GM18873 (cell line): ENCODE measurements around the gene PRPF38A.

Source experiments
- ATAC-seq: cut with Tn5 transposase; IDR thresholded peaks from one replicate; pipeline ENCODE4 v1.9.1; 2021; ENCODE audit warnings: mild to moderate bottlenecking, moderate library complexity, moderate number of reproducible peaks; ENCODE audit not compliant: unreplicated experiment, low FRiP score

Gene PRPF38A

DNA sequence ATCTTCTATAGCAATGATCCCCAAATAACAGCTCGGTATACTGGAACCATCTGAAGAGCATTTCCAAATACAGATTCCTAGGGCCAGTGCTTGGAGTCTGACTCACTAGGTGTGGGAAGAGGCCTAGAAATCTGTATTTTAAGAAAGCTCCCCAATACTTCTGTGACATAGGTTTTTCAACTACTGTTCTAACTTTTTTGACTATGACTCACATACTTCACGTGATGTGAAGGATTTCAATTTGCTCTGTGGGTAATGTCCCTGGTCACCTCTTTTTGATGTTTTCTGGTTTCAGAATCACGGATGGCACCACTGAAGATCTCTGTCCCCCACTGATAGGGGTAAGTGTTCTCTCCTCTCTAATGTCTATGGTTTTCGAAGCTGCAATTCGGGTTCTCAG, 11.2 kb upstream of the PRPF38A start:
- no peak for ATAC-seq

DNA sequence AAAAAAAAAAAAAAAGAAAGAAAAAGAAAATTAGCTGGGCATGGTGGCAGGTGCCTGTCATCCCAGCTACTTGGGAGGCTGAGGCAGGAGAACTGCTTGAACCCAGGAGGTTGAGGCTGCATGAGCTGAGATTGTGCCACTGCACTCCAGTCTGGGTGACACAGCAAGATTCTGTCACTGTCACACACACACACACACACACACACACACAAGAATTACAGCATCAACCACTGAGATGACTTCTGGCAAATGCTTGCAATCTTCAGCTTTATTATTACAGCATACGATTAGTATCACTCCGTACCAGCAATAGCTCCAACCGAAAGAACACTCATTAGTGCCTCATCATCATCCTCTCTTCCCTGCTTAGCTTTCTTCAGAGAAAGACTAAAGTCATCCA, 4.8 kb upstream of the PRPF38A start:
- no peak for ATAC-seq

DNA sequence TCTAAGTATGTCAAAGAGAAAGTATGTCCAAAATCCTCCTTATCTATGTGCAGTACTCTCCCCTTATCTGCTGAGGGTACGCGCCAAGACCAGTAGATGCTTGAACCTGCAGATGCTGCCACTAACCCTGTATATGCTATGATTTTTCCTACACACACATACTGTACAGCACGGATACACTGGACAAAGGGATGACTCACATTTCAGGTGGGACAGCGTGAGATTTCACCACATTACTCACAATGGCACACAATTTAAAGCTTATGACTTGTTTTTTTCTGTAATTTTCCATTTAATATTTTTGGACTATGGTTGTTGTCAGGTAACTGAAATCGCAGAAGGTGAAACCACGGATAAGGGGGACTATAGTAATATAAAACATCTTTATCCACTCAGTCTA, 4.3 kb upstream of the PRPF38A start:
- no peak for ATAC-seq

DNA sequence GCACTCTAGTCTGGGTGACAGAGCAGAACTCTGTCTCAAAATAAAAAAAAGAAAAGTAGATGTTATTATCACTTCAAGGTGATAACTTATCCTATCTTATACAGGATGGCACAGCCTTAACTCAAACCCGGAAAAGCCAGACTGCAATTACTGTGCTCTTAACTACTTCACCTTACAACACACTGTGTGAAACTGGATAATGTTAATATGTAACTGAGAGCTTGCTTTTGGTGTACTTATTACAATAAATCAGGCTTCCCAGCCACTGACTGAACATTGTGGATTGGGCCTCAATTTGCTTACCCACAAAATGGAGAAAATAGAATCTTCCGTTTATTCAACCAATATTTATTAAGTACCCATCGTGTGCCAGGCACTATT, 1.6 kb upstream of the PRPF38A start:
- no peak for ATAC-seq

DNA sequence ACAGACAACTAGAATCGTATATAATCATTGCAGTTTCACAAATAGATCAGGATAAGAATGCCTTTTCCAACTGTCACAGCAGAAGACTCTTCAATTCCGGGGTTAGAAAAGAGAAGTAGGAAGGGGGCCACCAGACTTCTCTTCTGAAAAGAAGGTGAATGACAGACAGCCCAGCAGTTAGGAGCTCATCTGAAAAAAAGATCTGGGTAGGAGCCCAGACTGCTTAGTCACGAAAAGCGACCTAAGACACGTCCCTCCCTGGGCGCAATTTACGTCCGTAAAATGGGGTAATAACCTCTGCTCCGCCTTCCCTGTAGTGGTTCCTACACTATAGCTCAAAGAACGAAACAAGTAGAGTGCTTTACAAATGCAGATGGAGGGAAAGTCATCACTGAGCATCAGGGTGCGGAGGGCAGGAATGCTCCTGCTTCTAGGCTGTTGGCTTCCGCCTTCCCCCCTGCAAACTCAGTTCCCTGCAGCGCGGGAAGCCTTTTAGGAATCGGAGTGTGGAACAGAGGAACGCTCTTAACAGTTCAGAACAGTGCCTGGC, 761 bp upstream of the PRPF38A start:
- peak; percentile 39 for ATAC-seq

DNA sequence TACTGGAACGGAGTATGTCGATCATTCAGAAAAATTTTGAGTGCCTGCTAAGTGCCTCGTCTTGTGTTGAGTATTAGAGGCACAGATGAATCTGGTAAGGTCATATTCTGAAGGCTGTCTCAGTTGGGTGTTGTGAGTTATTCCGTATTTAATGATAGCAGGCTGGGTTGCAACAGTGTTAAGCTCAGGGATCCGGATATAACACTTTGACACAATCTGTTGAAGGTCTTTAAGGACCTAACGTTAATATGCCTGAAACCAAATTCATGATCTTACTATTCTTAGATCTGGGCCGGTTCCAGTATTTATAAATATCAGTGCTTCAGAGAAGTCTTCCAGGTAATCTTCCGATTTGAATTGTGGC, 555 bp downstream of the PRPF38A start:
- ATAC-seq: no peak

DNA sequence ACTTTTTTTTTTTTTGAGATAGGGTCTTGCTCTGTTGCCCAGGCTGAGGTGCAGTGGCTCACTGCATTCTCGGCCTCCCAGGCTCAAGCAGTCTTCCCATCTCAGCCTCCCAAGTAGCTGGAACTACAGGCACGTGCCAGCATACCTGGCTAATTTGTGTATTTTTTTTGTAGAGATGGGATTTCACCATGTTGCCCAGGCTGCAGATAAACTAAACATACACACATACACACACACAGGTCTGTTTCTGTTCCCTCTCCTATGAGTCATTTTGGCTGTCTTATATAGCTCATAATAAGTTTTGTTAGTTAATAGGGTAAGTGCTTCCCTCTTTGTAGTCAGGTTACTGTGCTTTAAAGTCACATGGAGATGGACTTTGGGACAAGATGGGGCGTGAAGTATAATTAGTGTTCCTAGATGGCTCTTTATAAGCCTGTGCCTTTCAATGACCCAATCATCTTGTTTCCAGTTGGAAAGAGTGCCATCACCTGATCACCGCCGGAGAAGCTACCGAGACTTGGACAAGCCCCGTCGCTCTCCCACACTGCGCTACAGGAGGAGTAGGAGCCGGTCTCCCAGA, 9.1 kb downstream of the PRPF38A start:
- ATAC-seq: no peak

DNA sequence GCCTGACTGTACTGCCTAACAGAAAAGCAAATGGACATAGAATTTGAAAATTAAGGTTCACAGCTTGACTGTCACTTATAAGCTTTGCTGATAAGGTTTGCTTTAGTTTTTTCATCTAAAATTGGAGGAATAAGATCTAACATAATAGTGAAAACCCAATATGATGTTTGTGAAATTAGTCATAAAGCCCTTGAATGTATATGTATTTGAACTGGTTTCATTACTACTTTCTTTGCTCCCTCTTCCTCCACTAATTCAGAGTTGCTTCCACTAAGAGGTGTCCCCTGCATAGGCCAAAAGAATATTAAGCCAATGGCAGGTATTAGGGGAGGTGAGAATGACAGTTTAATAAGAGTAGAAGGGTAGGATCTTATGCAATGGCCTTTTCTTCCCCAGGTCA, 10.5 kb downstream of the PRPF38A start:
- no peak for ATAC-seq

DNA sequence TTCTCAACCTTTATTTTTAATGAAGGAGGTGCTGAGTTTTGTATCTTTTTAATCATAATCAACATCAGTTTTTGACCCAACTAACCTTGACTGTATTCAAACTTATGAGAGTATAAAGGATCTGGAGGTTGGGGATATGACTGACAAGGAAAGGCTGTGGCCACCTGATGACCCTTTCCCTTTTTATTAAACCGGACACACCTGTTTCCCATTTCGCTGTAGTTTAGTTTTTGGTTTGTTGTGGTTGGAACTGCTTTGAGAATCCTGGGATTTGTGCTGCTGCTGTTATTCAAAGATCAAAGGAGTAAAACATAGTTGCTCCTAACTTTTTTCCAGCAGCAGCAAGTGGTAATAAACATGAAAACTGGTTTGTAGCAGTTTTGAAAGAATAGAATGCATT, 12.4 kb downstream of the PRPF38A start:
- no peak for ATAC-seq

DNA sequence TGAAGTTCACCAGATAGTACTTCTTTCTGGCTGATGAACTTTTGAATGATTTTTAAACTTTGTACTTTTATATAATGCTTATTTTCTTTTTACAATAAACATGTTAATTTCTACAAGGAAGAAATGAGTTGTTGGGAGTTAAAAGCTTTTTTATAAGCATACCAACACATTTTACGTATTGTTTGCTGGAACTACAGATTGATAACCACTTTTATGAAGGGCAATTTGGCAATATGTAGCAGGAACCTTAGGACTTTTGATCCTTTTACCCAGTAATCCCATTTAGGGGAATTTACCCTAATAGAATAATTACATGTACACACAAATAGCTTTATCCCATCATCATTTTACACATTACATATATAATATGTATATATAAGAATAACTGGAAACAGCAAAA, 16.3 kb downstream of the PRPF38A start:
- no peak for ATAC-seq

DNA sequence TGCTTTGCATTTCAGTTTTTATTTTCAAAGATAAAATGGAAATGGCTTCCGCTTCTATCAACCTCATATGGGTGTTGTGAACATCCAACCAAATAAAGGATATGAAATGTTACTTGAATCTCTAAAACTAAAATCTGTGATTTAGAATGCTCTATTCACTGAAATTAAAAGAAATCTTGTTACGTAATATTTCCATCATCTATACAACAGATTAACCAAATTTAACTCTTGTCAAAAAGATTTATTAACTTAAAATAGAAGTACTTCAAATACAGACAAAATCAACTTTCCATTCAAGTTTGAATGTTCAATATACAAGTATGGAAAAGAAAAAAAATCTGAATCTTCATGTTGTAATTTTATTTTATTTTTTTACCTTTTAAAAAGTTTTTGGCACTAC, 18.7 kb downstream of the PRPF38A start:
- ATAC-seq: no peak

DNA sequence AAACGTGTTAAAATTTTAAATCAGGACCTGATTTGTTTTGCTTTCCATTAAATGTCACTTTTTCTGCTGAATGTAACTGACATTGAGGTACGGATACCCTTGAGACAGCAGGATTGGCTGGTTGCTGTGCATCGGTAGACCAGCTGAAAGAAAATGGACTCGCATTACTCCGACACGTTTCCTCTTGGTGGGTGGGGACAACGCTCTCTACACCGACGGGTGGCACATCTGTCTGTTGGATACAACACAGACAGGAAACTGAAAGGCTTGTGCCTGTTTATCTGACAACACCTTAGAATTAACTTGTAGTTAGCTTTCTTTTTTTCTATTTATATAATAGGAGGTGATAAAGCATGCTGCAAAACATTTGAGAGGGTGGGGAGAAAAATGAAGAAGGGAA, 19.4 kb downstream of the PRPF38A start:
- ATAC-seq: no peak

DNA sequence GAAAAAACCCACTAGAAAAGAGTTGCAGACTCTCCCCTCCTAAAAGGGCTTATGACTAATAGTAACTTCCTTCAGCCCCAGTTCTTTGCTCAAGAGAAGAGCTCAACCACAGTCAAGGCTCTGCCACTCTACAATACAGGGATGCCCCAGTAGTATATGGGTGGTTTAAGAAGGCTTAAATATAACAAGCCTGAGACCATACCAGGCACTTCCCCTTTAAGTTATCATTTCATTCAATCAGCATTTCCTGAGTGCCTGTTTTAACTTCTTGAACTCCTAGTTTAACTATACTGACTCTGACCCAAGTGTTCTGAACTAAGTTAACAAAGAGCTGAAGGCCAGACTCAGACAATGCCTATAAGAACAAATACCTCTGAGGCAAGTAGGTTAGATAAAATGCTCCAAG, 19.8 kb downstream of the PRPF38A start:
- ATAC-seq: no peak

DNA sequence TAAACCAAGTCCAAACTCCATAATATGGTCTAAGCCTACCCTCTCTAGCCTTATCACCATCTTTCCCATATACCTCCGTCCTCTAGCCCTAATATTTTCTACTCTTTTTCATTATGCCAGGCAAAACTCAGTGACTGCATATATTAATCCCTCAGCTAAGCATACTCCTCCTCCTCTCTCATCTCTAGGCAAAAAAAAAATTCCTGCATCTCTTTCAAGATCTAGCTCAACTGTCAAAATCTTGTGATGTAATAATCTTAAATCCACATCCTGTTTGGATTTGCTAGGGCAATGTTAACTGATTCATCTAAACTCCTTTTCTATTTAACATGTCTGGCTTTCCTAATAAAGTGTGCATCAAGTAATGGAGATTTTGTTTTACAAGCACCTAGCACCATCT, 20.4 kb downstream of the PRPF38A start:
- ATAC-seq: no peak

DNA sequence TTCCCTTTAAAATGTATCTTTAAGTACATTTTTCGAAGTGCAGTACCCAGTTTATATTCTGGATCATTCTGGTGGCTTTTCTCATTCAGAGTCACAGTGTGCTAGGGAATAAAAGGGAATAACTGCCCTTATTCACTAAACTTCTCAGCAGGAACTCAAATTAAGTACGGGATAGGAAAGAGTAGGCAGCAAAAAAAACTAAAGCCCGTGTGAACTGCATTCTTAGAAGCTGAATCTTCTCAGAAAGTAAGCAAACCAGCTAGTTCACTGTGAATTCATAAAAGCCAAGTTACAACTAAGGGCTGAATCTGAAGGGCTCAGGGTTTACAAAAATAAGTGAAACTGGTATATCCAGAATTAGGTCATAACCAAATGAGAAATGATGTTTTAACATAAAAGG, 22.0 kb downstream of the PRPF38A start:
- no peak for ATAC-seq

DNA sequence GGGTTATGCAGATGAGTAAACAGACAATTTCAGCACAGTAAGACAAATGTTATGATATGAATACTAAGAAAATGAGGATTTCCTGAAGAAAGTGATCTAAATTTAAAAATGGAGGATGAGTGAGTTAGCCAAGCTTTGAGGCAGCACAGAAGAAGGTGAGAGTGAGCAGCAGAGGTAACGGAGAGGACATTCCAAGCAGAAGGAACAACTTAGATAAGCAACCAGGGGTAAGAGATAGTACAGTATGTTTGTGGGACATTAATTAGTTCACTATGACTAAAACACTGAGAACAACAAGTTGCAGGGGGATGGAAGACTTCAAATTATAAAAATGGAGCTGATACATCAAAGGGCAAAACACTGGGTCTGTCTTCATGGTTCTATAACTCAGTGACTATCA, 22.8 kb downstream of the PRPF38A start:
- no peak for ATAC-seq

DNA sequence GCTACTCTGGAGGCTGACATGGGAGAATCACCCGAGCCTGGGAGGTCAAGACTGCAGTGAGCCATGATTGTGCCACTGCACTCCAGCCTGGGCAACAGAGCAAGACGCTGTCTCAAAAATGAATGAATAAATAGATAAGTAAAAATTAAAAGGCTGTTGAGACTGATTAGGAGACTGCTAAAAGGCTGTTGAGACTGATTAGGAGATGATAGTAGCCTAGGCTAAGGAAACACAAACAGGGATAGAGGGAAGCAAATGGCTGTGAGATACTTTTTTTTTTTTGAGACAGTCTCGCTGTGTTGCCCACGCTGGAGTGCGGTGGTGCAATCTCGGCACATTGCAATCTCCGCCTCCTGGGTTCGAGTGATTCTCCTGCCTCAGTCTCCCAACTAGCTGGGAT, 28.4 kb downstream of the PRPF38A start:
- ATAC-seq: no peak

DNA sequence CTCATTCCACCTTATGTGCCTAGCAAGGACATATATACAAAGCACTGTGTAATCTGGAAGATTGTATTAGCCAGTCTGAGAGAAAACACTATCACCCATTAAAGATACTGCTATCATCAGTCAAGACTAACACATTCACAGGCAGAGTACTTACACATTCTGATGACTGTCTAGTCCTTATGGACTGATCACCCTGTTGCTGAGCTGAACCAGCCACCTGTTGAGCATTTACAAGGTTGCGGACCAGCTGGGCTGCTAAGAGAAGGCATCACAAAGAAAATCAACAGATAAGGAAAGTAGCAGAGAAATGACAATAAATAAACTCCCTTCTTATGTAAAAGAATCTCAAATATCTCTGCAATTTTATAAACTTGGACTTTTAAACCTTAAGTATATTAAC, 30.8 kb downstream of the PRPF38A start:
- no peak for ATAC-seq

DNA sequence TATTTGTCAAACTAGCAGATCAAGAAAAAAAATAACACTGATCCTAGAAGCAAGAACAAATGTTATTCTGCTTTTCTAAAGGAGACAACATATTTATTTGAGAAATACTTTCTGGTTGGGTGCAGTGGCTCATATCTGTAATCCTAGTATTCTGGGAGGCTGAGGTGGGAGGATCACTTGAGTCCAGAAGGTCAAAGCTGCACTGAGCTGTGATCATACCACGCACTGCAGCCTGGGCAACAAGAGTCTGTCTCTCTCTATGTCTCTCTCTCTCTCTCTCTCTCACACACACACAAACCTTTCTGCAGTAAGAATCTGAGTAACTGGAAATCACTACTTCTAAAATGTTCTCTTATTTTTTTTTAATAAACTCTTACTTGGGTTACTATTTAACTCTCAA, 31.2 kb downstream of the PRPF38A start:
- ATAC-seq: no peak

DNA sequence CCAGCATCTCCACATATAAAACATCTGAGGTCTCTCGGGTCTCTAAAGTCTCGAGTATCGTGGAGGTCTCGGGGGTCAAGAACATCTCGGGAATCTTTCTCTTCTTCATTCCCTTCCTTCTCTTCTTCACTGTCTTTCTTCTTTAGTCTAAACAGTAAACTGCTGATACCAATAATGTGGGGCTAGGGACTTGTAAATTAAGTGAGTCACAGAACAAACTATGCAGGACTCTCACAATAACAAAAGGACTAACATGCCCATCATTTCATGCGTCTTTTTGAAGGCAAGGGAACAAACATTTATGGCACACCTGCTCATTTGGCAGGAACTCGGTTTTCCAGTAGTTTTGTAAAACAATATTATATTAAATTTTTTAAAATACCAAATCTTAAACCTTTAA, 32.4 kb downstream of the PRPF38A start:
- ATAC-seq: no peak

DNA sequence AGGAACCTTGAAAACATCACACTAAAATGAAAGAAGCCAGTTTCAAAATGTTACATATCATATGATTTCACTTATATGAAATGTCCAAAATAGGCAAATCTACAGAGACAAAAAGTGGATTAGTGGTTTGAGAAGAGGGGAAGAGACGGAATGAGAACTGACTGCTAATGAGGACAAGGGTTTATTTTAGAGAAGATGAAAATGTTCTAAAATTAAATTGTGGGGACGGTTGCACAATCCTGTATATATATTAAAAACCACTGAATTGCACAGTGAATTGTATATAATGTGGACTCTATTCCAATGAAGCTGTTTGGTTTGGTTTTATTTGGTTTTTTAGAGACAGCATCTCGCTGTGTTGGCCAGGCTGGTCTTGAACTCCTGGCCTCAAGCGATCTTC, 35.6 kb downstream of the PRPF38A start:
- no peak for ATAC-seq

DNA sequence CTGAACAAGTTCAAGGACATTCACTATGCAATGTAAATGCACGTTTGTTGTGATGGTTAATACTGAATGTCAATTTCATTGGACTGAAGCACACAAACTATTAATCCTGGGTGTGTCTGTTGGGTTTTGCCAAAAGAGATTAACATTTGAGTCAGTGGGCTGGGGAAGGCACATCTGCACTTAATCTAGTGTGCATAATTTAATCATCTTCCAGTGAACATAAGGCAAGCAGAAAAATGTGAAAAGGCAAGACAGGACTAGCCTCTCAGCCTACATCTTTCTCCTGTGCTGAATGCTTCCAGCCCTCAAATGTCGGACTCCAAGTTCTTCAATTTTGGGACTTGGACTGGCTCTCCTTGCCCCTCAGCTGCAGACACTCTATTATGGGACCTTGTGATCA, 40.1 kb downstream of the PRPF38A start:
- ATAC-seq: no peak

DNA sequence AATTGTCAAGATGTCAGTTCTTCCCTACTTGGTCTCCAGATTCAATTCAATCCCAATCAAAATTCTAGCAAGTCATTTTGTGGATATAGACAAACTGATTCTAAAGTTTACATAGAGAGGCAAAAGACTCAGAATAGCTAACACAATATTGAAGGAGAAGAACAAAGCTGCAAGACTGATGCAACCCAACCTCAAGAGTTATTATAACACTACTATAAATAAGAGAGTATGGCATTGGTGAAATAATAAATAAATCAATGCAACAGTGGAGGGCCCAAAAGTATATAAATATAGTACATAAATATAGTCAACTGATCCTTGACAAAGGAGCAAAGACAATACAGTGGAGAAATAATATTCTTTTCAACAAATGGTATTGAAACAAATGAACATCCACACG, 49.7 kb downstream of the PRPF38A start:
- no peak for ATAC-seq
